ENCODE measurements around the gene SCAMP4.

SCAMP4 gene

GRCh38 chr19:1912760-1913505 lies 7.7 kb downstream of the SCAMP4 start:
- DNase-seq (ENCODE audit: low spot score): no peak

- no peak for DNase-seq (ENCODE audit: low spot score)
These were observed 8.8 kb downstream of the SCAMP4 start for GRCh38 chr19:1913781-1914577.

GRCh38 chr19:1914826-1915341 lies 9.7 kb downstream of the SCAMP4 start:
- peak; percentile 56 for DNase-seq (ENCODE audit: low spot score)

- no peak for DNase-seq (ENCODE audit: low spot score)
These were observed 11.9 kb downstream of the SCAMP4 start for GRCh38 chr19:1917146-1917545.

DNA sequence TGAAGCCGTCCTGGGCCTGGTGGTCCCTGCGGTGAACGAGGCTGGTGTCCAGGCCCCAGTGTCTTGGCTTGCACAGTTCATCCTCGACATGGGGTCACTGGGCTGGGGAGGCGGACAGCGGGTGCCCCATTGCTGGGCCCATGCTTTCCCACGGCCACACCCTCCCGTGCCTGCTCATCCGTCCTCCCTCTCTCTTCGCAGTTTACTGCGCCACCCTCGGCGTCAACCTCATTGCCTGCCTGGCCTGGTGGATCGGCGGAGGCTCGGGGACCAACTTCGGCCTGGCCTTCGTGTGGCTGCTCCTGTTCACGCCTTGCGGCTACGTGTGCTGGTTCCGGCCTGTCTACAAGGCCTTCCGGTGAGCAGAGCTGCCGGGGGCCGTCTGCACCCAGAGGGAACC lies 12.7 kb downstream of the SCAMP4 start:
- no peak for DNase-seq (ENCODE audit: low spot score)

DNA sequence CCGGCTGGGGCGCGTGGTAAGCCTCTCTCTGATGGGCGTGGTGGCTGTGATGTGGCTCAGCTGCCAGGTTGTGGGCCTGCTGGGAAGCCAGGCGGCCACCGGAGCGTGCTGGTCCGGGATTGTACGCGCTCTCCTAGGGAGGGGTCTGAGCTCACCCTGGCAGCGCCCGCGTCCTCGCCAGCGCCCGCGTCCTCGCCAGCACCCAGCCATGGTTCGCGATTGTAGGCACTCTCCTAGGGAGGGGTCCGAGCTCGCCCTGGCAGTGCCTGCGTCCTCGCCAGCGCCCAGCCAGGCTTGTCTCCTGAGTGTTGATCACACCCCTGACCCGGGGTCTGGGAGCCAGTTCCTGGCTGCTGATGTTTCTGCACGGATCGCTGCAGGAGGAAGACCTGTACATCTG lies 13.8 kb downstream of the SCAMP4 start:
- no peak for DNase-seq (ENCODE audit: low spot score)

GRCh38 chr19:1920644-1921043 lies 15.4 kb downstream of the SCAMP4 start:
- no peak for DNase-seq (ENCODE audit: low spot score)

GRCh38 chr19:1921326-1921725 lies 16.1 kb downstream of the SCAMP4 start:
- DNase-seq (ENCODE audit: low spot score): no peak

DNA sequence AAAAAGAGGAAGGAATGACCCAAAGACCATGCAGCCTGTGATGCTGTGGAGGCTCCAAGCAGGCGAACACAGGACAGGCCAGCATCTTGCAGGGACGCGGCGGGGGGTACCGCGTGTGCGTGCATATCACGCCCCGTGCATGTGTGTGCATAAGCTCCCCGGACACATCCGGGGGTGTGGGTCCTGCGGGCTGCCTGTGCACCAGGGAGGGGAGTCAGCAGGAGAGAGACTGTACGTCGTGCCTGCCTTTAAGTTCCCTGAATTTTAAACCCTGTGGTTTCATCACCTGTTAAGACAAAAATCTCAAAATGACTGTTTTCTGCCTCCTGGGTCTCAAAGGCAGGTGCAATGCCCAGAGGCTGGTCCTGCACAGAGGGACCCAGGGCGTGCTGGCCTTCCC lies 16.6 kb downstream of the SCAMP4 start:
- DNase-seq (ENCODE audit: low spot score): no peak

DNA sequence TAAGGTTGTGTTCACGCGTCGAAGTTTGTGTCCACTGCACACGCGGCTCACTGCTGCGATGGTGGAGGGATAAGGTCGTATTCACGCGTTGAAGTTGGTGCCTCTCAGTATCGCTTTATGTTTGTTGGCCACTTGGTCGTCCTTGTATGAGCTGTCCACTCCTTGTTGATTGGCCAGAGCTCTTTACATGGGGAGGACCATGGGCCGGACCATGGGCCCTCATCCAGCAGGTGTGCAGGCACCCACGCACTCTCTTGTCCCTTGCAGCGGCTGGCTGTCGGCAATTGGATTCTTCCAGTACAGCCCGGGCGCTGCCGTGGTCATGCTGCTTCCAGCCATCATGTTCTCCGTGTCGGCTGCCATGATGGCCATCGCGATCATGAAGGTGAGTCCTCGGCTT lies 17.6 kb downstream of the SCAMP4 start:
- DNase-seq (ENCODE audit: low spot score): no peak

GRCh38 chr19:1923319-1923718 lies 18.1 kb downstream of the SCAMP4 start:
- no peak for DNase-seq (ENCODE audit: low spot score)

DNA sequence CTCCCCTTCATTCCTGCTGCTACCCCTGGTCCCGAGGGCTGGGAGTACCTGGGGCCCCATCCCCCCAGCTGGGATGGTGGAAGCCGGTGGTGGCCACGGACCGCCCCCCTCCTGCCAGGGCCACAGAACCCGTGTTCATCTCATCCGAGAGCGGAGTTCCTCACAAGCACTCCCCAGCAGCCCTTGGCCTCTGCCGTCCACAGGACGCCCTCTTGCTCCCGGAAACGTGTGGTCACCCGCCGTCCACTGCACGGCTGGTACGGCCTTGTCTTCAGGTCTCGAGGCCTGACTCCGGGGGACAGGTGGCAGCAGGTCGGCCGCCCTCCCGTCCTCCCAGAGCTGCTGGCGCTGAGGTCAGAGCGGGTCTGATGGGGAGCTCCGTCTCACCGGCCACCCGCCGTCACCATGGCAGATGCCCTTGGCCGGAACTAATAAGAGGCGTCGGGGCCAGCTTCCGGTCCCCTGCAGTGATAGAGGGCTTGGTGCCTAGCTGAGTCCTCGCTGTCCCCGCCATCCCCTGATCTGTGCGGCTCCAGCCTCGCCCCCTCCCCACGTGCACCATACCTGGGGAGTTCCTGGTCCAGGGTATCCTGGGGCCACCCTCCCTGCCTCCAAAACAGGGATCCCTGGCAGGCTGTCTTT lies 19.2 kb downstream of the SCAMP4 start:
- no peak for DNase-seq (ENCODE audit: low spot score)

GRCh38 chr19:1925544-1925943 lies 20.3 kb downstream of the SCAMP4 start:
- no peak for DNase-seq (ENCODE audit: low spot score)

GRCh38 chr19:1929021-1929742 lies 24.0 kb downstream of the SCAMP4 start:
- peak; percentile 78 for DNase-seq (ENCODE audit: low spot score)

GRCh38 chr19:1931445-1931844 lies 26.2 kb downstream of the SCAMP4 start:
- DNase-seq (ENCODE audit: low spot score): no peak

DNA sequence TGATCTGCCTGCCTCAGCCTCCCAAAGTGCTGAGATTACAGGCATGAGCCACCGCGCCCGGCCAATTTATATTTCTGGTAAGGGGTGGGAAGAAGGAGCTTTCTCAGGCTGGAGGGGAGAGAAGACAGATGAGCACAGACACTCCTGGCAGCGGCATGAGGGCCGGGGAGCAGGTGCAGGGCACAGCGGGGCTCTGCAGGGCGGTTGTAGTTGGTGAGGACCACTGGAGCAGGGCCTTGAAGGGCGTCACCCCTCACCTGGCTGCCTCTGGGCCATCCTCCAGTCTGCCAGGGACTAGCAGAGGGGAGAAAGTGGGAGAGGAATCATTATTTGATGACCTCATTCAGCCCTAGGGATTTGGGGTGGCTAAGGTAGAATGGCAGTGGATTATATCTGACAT lies 27.2 kb downstream of the SCAMP4 start:
- DNase-seq (ENCODE audit: low spot score): no peak

DNA sequence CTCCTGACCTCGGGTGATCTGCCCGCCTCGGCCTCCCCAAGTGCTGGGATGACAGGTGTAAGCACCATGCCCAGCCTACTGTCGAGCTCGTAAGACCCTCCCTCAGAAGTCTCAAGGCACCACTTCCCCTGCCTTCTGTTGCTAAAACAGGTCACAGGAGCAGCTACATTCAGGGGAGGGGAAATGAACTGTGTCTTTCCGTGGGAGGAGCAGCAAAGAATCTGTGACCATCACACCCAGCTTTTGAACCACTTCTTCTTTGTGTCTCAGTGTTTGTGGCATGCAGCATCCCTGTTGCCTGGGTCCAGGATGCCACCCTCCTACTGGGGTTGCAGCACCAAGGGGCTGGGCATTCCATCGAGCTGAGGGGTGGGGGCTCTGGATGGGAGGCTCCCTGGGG lies 28.0 kb downstream of the SCAMP4 start:
- no peak for DNase-seq (ENCODE audit: low spot score)

GRCh38 chr19:1933942-1934341 lies 28.7 kb downstream of the SCAMP4 start:
- DNase-seq (ENCODE audit: low spot score): no peak

DNA sequence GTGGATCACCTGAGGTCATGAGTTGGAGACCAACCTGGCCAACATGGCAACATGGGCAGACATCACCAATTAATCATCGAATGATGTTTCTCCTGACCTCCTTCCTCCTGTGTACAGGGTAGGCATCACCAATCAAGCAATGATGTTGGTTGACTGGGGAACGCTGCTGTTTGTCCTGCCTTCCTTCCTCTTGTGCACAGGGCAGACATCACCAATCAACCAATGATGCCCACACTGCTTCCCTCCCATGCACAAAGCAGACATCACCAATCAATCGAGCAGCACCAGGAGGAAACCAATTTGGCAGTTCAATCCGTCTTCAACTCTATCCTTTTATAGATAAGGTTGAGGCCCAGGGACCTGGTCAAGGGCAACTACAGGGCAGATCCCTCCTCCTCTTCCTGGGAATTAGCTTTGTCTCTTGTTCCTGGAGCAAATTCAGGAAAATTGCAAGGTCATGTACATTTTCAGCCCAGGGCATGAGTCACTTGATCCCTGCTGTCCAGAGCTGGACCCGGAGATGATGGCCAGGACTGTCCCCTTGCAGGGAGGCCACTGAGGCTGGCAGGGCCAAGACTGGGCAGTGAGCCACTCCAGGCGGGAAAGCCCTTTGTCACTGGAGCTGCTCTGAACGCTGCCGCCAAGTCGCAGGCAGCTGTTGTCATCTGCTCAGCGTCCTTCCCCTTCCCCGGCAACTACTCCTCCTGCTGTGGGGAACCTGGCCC lies 30.4 kb downstream of the SCAMP4 start:
- no peak for DNase-seq (ENCODE audit: low spot score)

- no peak for DNase-seq (ENCODE audit: low spot score)
These were observed 31.2 kb downstream of the SCAMP4 start for GRCh38 chr19:1936430-1936829.

DNA sequence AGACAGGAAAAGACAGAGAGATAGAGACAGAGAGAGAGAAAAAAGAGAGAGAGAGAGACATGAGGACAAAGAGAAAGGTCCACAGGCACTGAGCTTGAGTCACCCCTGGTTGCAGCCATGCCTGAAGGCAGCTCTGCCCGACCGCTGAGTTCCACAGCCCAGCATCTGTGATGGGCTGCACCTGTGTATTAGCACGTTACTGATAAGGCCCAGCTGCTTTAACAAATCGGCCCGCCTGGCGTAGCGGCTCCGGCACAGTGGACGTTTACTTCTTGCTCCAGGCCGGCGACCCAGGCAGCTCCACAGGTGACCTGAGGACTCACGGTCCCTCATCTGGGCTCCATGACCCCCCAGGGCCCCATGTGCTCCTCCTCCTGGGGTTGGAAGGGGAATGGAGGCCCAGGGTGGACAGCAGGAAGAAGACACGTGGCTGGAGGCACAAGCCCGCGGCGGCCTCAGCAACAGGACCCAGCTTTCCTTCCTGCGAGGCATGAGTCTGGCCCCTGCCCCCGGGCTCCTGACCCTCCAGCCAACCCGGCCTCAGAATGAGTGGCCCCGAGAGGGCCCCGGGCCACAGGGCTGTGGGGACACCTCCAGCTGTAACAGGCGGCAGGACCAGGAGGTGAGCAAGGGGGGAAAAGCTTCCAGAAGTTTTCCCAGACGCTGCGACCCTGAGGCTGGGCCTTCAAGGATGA lies 31.9 kb downstream of the SCAMP4 start:
- DNase-seq (ENCODE audit: low spot score): no peak

All from cerebellar cortex (tissue), 1 donor.